ENCODE results near the gene GRIK1.

GRIK1 gene

DNA sequence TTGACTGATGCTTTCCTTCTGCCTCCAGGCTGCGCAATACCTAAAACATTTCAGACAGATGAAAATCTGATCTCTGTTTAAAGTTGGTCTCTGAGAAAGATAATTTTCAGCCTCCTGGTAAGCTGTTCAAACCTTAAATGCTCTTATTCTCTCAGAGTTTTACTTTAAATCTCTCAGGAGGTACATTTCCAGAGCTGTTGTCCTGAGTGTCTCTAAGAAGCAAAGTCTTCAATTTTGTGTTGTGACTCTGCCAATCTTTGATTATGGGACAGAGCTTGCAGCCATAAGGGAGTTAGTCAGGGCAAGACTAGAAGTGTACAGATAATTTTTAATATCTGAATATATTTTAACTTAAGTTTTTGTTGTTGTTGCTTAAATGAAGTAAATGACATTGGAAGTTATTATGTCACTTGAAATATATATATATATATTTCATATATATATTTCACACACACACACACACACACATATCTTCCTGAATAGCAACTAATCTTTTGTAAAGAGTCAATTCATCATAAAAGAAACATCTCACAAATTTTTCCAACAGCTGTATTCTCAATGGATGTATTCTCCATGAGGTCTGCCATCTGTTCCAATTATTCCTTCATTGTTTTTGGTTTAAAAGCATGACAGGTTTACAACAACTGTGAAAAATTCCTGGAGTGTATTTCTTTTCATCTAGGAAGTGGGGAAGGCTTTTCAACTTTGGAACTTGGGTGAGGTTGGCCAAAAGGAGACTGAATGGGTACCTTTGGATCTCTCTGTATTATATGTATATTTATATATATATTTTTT, 381.7 kb downstream of the GRIK1 start:
- in situ Hi-C loops (cut with MboI; ENCODE audit: low sequenced_read_pairs): no loop called here

- in situ Hi-C loops (cut with MboI; ENCODE audit: low sequenced_read_pairs): no loop called here
Measured at GRCh38 chr21:29557200-29557599, 382.6 kb downstream of the GRIK1 start.

DNA sequence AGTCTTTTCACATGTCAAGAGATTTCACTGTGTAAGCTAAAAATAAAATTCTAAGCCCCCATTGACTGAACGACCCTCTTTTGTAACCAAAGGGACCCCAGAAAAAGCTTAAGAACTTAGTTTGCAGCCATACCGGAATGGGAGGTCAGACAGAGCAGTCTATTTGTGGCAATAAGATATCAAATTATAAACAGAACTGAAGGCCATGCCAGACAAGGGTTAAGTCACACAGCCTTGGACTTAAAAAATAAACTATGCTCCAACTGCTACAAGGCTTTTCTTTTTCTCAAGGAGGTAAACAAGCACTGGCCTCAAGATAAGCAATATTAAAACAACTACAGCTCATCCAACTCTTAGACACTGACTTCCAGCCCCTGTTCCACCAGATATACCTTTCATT, 384.2 kb downstream of the GRIK1 start:
- in situ Hi-C loops (cut with MboI; ENCODE audit: low sequenced_read_pairs): no loop called here

DNA sequence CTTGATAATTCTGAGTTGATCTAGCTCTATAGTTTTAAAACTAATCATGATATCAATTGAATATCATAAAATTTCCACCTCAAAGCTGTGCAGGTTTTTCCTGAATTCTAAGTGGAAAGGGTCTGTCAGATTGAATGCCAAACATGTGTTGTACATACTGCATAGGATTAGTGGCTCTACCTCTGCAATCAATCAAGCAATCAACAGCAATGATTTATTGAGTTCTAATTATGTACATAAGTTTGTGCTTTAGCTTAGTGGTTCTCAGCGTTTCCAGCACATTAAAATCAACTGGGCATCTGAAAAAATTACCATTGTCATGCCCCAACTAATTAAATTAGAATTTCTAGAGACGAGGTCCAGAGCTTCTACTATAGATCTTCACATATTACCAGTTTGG, 389.6 kb downstream of the GRIK1 start:
- in situ Hi-C loops (cut with MboI; ENCODE audit: low sequenced_read_pairs): no loop called here

- in situ Hi-C loops (cut with MboI; ENCODE audit: low sequenced_read_pairs): no loop called here
Measured at GRCh38 chr21:29549614-29550013, 390.2 kb downstream of the GRIK1 start.

DNA sequence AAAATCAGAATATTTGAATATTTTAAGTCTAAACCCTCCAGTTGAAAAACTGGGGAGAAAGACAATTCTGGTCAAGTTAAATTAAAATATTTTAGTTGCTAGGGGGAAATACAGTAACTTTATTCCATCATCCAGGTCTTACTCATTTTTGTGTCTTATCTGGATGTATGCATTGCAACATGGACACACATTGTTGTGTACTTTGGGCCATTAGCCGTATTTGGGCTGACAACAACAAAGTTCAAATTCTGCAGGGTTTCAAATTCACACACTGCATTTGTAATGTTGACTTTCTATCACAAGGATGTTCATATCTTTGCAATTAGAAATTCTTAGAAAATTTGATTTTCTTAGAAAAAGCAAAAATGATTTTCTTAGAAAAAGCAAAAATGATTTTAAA, 391.8 kb downstream of the GRIK1 start:
- in situ Hi-C loops (cut with MboI; ENCODE audit: low sequenced_read_pairs): no loop called here

DNA sequence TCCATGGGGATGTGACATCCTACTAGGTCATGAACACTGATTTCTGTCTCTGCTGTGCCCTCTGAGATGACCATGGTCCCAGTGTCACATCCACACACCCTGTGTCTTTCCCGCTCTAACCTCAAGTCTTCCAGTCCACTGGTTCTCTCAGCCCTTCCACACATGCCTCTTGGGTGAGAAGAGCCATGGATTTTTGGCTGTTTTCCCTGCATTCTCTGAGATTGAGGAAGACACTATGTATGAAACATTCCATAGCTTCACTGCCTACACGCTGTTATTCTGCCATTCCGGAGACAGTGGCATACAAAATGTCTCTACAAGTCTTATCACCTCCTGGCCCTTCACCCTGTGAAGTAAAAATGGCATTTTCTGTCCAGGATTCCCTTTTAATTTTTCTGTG, 393.7 kb downstream of the GRIK1 start:
- in situ Hi-C loops (cut with MboI; ENCODE audit: low sequenced_read_pairs): no loop called here

DNA sequence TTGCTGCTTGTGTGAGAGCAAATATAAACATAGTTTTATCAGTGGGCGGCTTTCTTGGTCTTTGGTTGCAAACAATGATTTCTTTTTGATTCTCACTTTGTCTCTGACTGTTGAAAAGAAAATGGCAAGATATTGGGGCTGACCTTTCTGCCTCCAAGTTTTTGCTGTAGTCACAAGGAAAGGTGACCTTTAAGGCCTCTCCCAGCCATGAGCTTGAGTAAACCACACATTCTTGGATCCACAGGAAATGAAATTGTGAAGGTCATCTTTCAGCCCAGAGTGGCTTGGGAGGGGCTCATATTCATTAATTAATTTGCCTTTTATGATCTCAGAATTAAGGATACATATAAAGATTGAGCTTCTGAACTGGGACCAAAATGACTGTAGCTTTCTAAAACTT, 399.5 kb downstream of the GRIK1 start:
- in situ Hi-C loops (cut with MboI; ENCODE audit: low sequenced_read_pairs): no loop called here

DNA sequence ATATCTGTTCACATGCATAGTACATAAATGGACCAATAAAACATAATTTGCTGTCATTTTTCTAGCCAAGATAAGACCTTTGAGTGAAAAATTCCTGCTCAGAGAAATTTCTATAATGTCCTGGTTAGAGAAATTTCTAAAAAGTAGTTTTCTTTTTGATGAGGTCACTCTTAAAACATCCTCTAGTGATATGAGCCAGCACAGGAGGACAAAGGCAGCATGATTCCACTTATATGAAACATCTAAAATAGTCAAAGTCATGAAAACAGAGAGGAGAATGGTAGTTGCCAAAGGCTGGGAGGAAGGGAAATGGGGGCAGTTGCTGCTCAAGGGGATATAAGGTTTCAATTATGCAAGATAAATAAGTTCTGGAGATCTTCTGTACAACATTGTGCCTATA, 401.7 kb downstream of the GRIK1 start:
- in situ Hi-C loops (cut with MboI; ENCODE audit: low sequenced_read_pairs): no loop called here

- in situ Hi-C loops (cut with MboI; ENCODE audit: low sequenced_read_pairs): no loop called here
Measured at GRCh38 chr21:29534448-29534847, 405.3 kb downstream of the GRIK1 start.

GRCh38 chr21:29529139-29529538, 410.7 kb downstream of the GRIK1 start:
- in situ Hi-C loops (cut with MboI; ENCODE audit: low sequenced_read_pairs): no loop called here

- in situ Hi-C loops (cut with MboI; ENCODE audit: low sequenced_read_pairs): no loop called here
Measured at GRCh38 chr21:29526545-29526944, 413.3 kb downstream of the GRIK1 start.

DNA sequence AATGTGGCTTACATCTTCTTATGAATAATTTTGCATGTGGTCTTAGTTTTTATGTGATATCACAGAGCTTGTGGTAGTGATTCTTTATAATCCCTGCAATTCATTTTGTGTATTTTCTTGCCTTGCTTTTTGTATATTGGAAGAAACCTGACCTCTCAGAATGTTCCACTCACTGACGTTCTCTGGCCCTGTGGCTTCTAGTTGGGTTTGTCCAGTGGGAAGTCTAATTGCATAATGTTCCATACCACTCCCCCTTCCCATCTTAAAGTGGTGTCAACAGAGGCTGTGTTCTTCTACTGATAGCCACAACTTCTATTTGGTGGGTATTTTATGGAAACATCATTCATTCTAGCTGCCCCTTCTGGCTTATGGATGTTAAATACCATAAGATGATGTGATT, 415.7 kb downstream of the GRIK1 start:
- in situ Hi-C loops (cut with MboI; ENCODE audit: low sequenced_read_pairs): no loop called here

DNA sequence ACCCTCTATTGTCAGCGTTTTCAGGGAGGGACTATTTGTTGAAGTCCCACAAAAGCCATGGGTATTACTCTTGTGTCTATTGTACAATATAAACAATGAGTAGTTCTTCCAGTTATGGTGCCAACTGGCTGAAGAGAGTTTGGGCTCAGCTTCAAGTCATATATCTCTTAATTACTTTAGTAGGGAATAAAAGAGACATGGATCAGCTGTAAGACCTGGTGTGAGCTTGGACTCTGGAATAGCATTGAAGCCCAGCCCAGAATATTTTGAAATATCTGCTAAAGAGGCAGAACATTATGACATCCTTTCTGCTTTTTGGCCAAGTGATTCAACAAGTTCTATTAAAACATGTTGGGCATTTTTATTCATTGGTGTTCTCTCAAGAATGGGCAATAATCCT, 416.1 kb downstream of the GRIK1 start:
- in situ Hi-C loops (cut with MboI; ENCODE audit: low sequenced_read_pairs): no loop called here

GRCh38 chr21:29521872-29522271, 417.9 kb downstream of the GRIK1 start:
- in situ Hi-C loops (cut with MboI; ENCODE audit: low sequenced_read_pairs): no loop called here

DNA sequence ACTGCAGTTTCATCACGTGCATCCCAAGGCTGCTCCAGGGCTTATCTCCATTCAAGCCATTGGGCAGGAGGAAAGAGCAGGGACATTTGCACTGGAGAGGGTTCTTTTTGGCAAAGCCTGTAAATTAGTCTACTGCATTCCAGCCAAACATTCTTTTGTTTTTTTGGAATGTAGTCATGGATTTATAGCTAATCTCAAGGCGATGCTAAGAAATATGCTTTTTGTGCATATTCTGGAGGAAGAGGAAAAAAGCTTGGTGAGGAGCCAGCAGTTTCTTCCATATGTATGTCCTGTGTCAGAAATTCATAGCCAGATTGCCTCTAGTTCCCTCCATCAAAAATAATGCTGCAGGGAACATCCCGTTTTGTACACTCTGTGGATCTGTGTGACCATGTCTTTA, 419.6 kb downstream of the GRIK1 start:
- in situ Hi-C loops (cut with MboI; ENCODE audit: low sequenced_read_pairs): no loop called here

GRCh38 chr21:29514652-29515247, 425.0 kb downstream of the GRIK1 start:
- in situ Hi-C loops (cut with MboI; ENCODE audit: low sequenced_read_pairs): no loop called here

GRCh38 chr21:29513535-29513934, 426.3 kb downstream of the GRIK1 start:
- in situ Hi-C loops (cut with MboI; ENCODE audit: low sequenced_read_pairs): no loop called here

GRCh38 chr21:29511096-29511495, 428.7 kb downstream of the GRIK1 start:
- in situ Hi-C loops (cut with MboI; ENCODE audit: low sequenced_read_pairs): no loop called here

GRCh38 chr21:29509121-29509520, 430.7 kb downstream of the GRIK1 start:
- in situ Hi-C loops (cut with MboI; ENCODE audit: low sequenced_read_pairs): no loop called here

DNA sequence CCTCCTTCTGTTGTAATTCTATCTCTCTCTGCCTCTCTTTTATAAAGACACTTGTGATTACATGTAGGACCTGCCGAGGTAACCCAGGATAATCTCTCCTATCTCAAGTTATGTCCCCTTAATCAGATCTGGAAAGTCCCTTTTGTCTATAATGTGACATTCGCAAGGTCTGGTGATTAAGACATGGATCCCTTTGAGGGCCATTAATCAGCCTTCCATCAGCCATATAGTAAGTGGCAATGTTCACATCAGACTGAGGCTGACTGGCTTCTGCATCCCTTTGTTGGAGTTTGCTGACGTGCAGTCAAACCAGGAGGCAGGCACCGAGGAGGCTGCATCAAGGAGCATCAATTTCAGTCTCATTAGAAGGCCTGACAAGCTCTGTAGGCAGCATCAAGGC, 431.5 kb downstream of the GRIK1 start:
- in situ Hi-C loops (cut with MboI; ENCODE audit: low sequenced_read_pairs): no loop called here

DNA sequence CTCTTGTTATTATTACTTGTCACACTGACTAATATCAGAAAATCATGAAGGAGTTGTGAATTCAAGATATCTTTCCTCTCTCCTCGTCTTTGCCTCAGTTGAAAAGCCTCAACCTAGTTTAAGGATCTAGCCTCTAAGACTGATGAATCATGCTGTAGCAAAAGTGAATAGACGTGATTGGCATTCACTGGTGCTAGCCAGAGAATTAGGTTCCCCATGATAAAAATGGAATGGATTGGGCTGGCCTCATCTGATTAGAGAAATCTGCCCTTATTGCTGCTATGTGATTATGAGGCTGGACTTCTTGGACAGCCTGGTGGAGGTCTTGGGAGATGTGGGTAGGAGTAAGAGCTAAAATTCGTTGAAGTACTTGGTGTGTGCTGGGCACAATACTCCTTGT, 432.8 kb downstream of the GRIK1 start:
- in situ Hi-C loops (cut with MboI; ENCODE audit: low sequenced_read_pairs): no loop called here

DNA sequence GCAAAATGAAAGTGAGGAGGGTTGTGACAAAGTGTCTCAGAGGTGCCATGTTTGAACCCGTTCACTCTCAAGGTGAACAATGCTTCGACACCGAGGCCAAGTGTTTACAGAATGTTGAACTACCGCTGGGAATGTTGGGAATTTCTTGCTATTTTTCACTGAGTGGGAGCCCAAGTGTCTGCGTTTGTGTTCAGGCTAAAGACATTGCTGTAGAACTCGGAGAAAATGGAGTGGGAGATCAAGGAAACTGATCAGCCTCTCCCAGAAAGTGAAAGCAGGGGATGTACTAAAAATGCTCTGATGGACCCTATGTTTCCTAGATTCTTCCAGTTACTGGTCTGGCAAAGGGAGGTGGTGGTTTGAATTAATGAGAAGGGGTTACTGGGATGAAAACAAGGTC, 433.6 kb downstream of the GRIK1 start:
- in situ Hi-C loops (cut with MboI; ENCODE audit: low sequenced_read_pairs): no loop called here
